GOT3 (cell line): ENCODE measurements around the gene STMN3.

Experiments
- DNase-seq: peaks from one replicate; lab custom pipeline; 2025; ENCODE audit warnings: mixed read lengths; lab: John Stamatoyannopoulos, UW

The STMN3 gene

GRCh38 chr20:63653041-63653973, at the start of gene STMN3:
Gene STMN3, minus strand, starts transcription at chr20:63653424. Its CDS starts 79 bp downstream, at chr20:63653345.
- DNase-seq, result peak; percentile 60

- DNase-seq, result no peak
Measured at GRCh38 chr20:63702036-63702665, 48.9 kb upstream of the STMN3 start.

- no peak for DNase-seq
Measured at GRCh38 chr20:63701329-63702035, 48.3 kb upstream of the STMN3 start.

GRCh38 chr20:63701051-63701328, 47.8 kb upstream of the STMN3 start:
- DNase-seq, result no peak

GRCh38 chr20:63700199-63701050, 47.2 kb upstream of the STMN3 start:
- DNase-seq, result no peak

GRCh38 chr20:63699466-63700198, 46.4 kb upstream of the STMN3 start:
- no peak for DNase-seq

- no peak for DNase-seq
Measured at GRCh38 chr20:63698739-63699465, 45.7 kb upstream of the STMN3 start.

- DNase-seq, result no peak
Measured at GRCh38 chr20:63697868-63698545, 44.8 kb upstream of the STMN3 start.

- DNase-seq, result no peak
Measured at GRCh38 chr20:63697357-63697867, 44.2 kb upstream of the STMN3 start.

- DNase-seq, result no peak
Measured at GRCh38 chr20:63696628-63697356, 43.6 kb upstream of the STMN3 start, which contains the start of gene TNFRSF6B. Gene TNFRSF6B, plus strand, starts transcription at chr20:63696652. Its CDS starts 116 bp downstream, at chr20:63696768.

GRCh38 chr20:63696306-63696627, 43.0 kb upstream of the STMN3 start:
- no peak for DNase-seq

GRCh38 chr20:63695424-63696305, 42.4 kb upstream of the STMN3 start:
- DNase-seq, result no peak

- DNase-seq, result no peak
Measured at GRCh38 chr20:63694584-63695423, 41.6 kb upstream of the STMN3 start.

- no peak for DNase-seq
Measured at GRCh38 chr20:63693733-63694583, 40.7 kb upstream of the STMN3 start.

GRCh38 chr20:63693083-63693732, 40.0 kb upstream of the STMN3 start:
- DNase-seq, result no peak
